Renal pelvis (tissue), 3 donors: ENCODE data around the gene CHSY1. TPM values are rescaled to one million over a fixed set of nuclear protein-coding genes. Genes with fewer than 3 reads are reported as not detected.

Source experiments
- polyA plus RNA-seq, 3 donors: library from polyadenylated mRNA; unstranded; fragments of 120-200 nt; gene quantifications; one replicate each; pipeline ENCODE4 v1.2.1, GENCODE V29; 2013; ENCODE audit not compliant: insufficient read length in 3 of 3

CHSY1 gene
- polyA plus RNA-seq, 3 donors = 41.5 to 44.4 (median 42.5) TPM

Other genes with a start within 250 kb of the CHSY1 start
- 10 to 100 TPM; 58.0 to 66.8 (median 62.0) TPM for gene SELENOS, start 25.4 kb upstream of the CHSY1 start, polyA plus RNA-seq
- gene SNRPA1, start 43.2 kb upstream of the CHSY1 start, polyA plus RNA-seq = 10 to 100 TPM; 61.9 to 81.2 (median 64.9) TPM
- gene PCSK6, start 237.7 kb upstream of the CHSY1 start, polyA plus RNA-seq = 10 to 100 TPM in 1 of 3 donors, 1 to 10 TPM in 2; 7.2 to 10.1 (median 7.2) TPM